OCI-LY1 (cell line): Measurements from ENCODE around the gene LYSMD1.

ENCODE experiments used
- EZH2 ChIP-seq: fragments of 200-600 bp; sonication (generic), shearing (Covaris generic); IDR thresholded peaks from 2 replicates; pipeline ENCODE4 v1.8.0; 2017; ENCODE audit warnings: borderline replicate concordance, mixed run types, mild to moderate bottlenecking, antibody characterized with exemption, low read length, moderate library complexity, mixed read lengths
- TF ChIP-seq, protein P1 (sequence below): fragments of 200-600 bp; sonication (generic), shearing (Covaris generic); IDR thresholded peaks from 2 replicates; pipeline ENCODE4 v1.5.1; 2017; ENCODE audit warnings: mild to moderate bottlenecking, antibody characterized with exemption, low read length, moderate library complexity, mixed read lengths

DNA sequence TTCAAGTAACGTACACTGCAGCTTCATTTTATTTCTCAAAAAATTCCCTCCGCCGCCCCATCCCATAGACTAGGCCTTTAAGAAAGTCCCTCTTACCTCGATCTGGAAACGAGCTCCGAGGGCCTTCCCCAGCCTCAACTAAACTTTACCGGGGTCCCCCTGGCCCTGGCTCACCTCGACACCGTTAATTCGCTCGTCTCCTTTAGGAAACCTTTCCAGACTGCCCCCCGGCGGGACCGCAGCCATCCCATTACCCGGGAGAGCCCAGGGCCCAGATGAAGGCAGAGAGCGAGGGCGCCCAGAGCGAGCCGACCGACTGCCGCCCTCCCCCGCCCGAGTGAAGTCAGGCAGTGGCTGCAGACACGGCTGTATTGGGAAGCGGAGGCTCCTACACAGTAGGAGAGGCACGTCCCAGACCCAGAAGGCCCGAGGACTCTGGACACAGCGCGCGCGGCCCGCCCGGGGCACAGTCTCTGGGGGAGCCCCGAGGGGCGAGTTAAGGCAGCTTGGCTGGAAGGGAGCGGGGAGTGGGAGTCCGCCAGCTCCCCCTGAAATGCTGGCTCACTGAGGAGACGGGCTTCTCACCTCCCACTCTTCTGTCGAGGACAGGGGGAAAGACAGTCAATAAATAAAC lies 33.9 kb downstream of the LYSMD1 start:
- TF ChIP-seq, protein P1, sequence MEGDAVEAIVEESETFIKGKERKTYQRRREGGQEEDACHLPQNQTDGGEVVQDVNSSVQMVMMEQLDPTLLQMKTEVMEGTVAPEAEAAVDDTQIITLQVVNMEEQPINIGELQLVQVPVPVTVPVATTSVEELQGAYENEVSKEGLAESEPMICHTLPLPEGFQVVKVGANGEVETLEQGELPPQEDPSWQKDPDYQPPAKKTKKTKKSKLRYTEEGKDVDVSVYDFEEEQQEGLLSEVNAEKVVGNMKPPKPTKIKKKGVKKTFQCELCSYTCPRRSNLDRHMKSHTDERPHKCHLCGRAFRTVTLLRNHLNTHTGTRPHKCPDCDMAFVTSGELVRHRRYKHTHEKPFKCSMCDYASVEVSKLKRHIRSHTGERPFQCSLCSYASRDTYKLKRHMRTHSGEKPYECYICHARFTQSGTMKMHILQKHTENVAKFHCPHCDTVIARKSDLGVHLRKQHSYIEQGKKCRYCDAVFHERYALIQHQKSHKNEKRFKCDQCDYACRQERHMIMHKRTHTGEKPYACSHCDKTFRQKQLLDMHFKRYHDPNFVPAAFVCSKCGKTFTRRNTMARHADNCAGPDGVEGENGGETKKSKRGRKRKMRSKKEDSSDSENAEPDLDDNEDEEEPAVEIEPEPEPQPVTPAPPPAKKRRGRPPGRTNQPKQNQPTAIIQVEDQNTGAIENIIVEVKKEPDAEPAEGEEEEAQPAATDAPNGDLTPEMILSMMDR, result no peak
- no peak for TF ChIP-seq EZH2
